HFFc6 (cell line): ENCODE results near the gene SPRING1. TPM values are rescaled to one million over a fixed set of nuclear protein-coding genes. Genes with fewer than 3 reads are reported as not detected.
A peak's percentile ranks its signal among the peaks of the same experiment; 100 is the strongest.

Experiments
- DNase-seq: peaks from one replicate; pipeline ENCODE4 v3.0.0-alpha.2; 2018
- H3K27ac Mint-ChIP-seq: 2 replicates; pipeline ENCODE4 v1.8.0; 2020; ENCODE audit warnings: mild to moderate bottlenecking, mixed read lengths
- H3K27me3 Mint-ChIP-seq: 2 replicates; pipeline ENCODE4 v1.8.0; 2021; ENCODE audit warnings: mild to moderate bottlenecking, moderate library complexity, mixed read lengths; ENCODE audit not compliant: insufficient read depth
- H3K36me3 Mint-ChIP-seq: 2 replicates; pipeline ENCODE4 v1.8.0; 2021; ENCODE audit warnings: low read depth, mixed read lengths
- H3K4me1 Mint-ChIP-seq: 2 replicates; pipeline ENCODE4 v1.8.0; 2020; ENCODE audit warnings: low read depth, mixed read lengths
- H3K4me3 Mint-ChIP-seq: 2 replicates; pipeline ENCODE4 v1.8.0; 2020; ENCODE audit warnings: mild to moderate bottlenecking, moderate library complexity, mixed read lengths
- H3K9me3 Mint-ChIP-seq: 2 replicates; pipeline ENCODE4 v1.8.0; 2020; ENCODE audit warnings: mild to moderate bottlenecking, mixed read lengths
- total RNA-seq, 6 experiments: library from RNA; stranded (reverse); fragmentation: NEBNext Ultra II Directional; extraction: Animal tissue kit (Norgen Biotek cat#: 25700); gene quantifications; 2 replicates in 1 of 6; 3 replicates in 5 of 6; pipeline ENCODE4 v1.2.3, GENCODE V29; 2021
- TF ChIP-seq, protein P1 (sequence below): fragments of 200-600 bp; sonication (generic); IDR thresholded peaks from 2 replicates; pipeline ENCODE4 v1.5.0; 2021; ENCODE audit warnings: antibody characterized with exemption, mild to moderate bottlenecking

Gene SPRING1
- total RNA-seq, 6 experiments from 2014 or later, result 29.3 to 39.5 (median 35.8) TPM

DNA sequence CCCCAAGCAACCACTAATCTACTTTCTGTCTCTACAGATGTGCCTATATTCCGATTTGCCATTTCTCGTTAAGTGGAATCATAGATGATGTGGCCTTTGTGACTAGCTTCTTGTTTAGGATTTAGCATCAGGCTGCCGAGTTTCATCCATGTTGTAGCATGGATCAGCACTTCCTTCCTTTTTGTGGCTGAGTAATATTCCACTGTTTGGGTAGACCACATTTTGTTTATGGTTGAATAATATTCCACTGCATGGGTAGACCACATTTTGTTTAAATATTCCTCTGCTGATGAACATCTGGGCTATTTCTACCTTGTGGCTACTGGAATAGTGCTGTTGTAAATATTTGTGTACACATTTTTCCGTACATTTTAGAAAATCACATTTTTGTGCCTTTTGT, 36.4 kb downstream of the SPRING1 start:
- Mint-ChIP-seq H3K4me1 (peaks cover 6% of the 10 kb centered on the region; the same call in 1 of the 2 replicates), H3K4me3 (no peak overlapping the region), H3K9me3 (no peaks in the 10 kb centered on the region), H3K27ac (no peak overlapping the region), H3K27me3 (no peaks in the 10 kb centered on the region; the same call in none of the 2 replicates), H3K36me3 (no peaks in the 10 kb centered on the region)
- TF ChIP-seq, protein P1, sequence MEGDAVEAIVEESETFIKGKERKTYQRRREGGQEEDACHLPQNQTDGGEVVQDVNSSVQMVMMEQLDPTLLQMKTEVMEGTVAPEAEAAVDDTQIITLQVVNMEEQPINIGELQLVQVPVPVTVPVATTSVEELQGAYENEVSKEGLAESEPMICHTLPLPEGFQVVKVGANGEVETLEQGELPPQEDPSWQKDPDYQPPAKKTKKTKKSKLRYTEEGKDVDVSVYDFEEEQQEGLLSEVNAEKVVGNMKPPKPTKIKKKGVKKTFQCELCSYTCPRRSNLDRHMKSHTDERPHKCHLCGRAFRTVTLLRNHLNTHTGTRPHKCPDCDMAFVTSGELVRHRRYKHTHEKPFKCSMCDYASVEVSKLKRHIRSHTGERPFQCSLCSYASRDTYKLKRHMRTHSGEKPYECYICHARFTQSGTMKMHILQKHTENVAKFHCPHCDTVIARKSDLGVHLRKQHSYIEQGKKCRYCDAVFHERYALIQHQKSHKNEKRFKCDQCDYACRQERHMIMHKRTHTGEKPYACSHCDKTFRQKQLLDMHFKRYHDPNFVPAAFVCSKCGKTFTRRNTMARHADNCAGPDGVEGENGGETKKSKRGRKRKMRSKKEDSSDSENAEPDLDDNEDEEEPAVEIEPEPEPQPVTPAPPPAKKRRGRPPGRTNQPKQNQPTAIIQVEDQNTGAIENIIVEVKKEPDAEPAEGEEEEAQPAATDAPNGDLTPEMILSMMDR, result no peak
- DNase-seq, result no peak

- DNase-seq, result peak; percentile 27
- no peak overlapping the region for H3K27ac Mint-ChIP-seq
- peaks cover 4% of the 10 kb centered on the region for H3K27me3 Mint-ChIP-seq
- H3K9me3 Mint-ChIP-seq, result no peaks in the 10 kb centered on the region
- no peaks in the 10 kb centered on the region for H3K36me3 Mint-ChIP-seq
- H3K4me3 Mint-ChIP-seq, result no peak overlapping the region
- TF ChIP-seq, protein P1, result no peak
- peaks cover 6% of the 10 kb centered on the region; the same call in 1 of the 2 replicates for H3K4me1 Mint-ChIP-seq
Observed at GRCh38 chr12:116700066-116700465, 37.8 kb downstream of the SPRING1 start.

- Mint-ChIP-seq H3K9me3 (no peaks in the 10 kb centered on the region), H3K4me1 (peaks cover 9% of the 10 kb centered on the region), H3K36me3 (no peaks in the 10 kb centered on the region), H3K4me3 (no peak overlapping the region), H3K27me3 (peaks cover 15% of the 10 kb centered on the region), H3K27ac (no peak overlapping the region)
- DNase-seq, result no peak
- TF ChIP-seq, protein P1, result no peak
Observed at GRCh38 chr12:116698554-116699075, 39.3 kb downstream of the SPRING1 start.

- Mint-ChIP-seq H3K4me3 (no peak overlapping the region), H3K9me3 (no peaks in the 10 kb centered on the region), H3K27ac (no peak overlapping the region), H3K4me1 (peaks cover 9% of the 10 kb centered on the region), H3K36me3 (no peaks in the 10 kb centered on the region), H3K27me3 (peaks cover 16% of the 10 kb centered on the region)
- no peak for DNase-seq
- TF ChIP-seq, protein P1, result no peak
Observed at GRCh38 chr12:116698116-116698515, 39.8 kb downstream of the SPRING1 start.

- no peak overlapping the region for H3K27ac Mint-ChIP-seq
- H3K4me3 Mint-ChIP-seq, result no peak overlapping the region
- H3K9me3 Mint-ChIP-seq, result no peaks in the 10 kb centered on the region
Observed at GRCh38 chr12:116697716-116698115, 40.2 kb downstream of the SPRING1 start.

More at GRCh38 chr12:116697716-116698115, 40.2 kb downstream of the SPRING1 start:
- Mint-ChIP-seq H3K36me3 (no peaks in the 10 kb centered on the region), H3K27me3 (peaks cover 16% of the 10 kb centered on the region), H3K4me1 (peaks cover 12% of the 10 kb centered on the region)
- no peak for DNase-seq
- TF ChIP-seq, protein P1, result no peak
